PC-3 (cell line): ENCODE measurements around the gene VEGFC.

Experiments used
- CTCF ChIP-seq: fragments of 300-600 bp; sonication (generic); conservative IDR thresholded peaks from 2 replicates; pipeline ENCODE4 v1.5.1; 2017; ENCODE audit warnings: antibody characterized with exemption, low read depth, mild to moderate bottlenecking, low read length
- EZH2phosphoT487 ChIP-seq: fragments of 300-600 bp; sonication (generic); IDR thresholded peaks from 2 replicates; pipeline ENCODE4 v1.6.1; 2018; ENCODE audit warnings: mild to moderate bottlenecking, antibody characterized with exemption, low read length, borderline replicate concordance

- TF ChIP-seq CTCF (no peak), EZH2phosphoT487 (no peak)
These were observed 32.9 kb upstream of the VEGFC start for GRCh38 chr4:176825586-176825985.
